ENCODE results near the gene KDM1B.

KDM1B gene

DNA sequence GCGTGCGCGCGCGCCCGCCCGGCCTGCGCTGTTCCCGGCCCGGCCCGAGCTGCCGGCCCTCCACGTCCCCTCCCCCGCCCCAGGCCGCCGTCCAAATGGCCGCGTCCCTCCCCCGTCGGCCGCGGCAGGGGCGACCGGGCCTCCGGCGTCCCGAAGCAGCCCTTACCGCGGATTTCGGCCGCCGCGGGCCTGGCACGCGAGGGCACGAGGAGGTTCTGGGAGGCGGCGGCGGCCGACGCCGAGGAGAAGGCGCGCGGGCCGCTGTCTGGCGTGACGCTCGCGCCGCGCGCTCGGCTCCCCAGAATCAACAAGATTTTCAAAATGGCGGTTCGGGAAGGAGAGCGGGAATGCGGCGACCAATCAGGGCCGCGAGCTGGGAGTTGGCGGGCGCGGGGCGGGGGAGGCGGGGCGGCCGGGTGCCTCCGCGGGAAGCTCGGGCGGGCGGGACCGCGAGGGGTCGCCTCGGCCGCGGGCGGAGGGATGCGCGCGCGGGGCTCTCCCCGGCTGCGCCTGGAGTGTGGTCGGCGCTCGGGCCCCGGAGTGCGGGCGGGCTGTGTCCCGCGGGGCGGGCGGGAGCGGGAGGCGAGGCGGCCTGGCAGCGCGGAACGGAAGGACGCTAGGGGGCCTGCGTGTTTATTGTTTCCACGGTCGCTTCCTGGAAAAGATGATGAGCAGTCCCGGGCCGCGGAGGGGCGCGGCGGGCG is 109.1 kb downstream of the KDM1B start, which contains the start of gene DEK (continued):
- TF ChIP-seq KLF1 (tag by site-specific recombination; IDR thresholded peaks at IDR 0.05) = no peak; the same call in 1 of the 2 replicates
- TF ChIP-seq, protein P1, sequence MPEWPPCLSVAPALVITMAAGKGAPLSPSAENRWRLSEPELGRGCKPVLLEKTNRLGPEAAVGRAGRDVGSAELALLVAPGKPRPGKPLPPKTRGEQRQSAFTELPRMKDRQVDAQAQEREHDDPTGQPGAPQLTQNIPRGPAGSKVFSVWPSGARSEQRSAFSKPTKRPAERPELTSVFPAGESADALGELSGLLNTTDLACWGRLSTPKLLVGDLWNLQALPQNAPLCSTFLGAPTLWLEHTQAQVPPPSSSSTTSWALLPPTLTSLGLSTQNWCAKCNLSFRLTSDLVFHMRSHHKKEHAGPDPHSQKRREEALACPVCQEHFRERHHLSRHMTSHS (tag by site-specific recombination; IDR thresholded peaks at IDR 0.05) = no peak
- TF ChIP-seq ZNF394 (tag by site-specific recombination; IDR thresholded peaks at IDR 0.05; ENCODE audit: borderline replicate concordance) = no peak
- no peak for TF ChIP-seq ZNF624 (tag by site-specific recombination; IDR thresholded peaks at IDR 0.05)
- TF ChIP-seq, protein P2, sequence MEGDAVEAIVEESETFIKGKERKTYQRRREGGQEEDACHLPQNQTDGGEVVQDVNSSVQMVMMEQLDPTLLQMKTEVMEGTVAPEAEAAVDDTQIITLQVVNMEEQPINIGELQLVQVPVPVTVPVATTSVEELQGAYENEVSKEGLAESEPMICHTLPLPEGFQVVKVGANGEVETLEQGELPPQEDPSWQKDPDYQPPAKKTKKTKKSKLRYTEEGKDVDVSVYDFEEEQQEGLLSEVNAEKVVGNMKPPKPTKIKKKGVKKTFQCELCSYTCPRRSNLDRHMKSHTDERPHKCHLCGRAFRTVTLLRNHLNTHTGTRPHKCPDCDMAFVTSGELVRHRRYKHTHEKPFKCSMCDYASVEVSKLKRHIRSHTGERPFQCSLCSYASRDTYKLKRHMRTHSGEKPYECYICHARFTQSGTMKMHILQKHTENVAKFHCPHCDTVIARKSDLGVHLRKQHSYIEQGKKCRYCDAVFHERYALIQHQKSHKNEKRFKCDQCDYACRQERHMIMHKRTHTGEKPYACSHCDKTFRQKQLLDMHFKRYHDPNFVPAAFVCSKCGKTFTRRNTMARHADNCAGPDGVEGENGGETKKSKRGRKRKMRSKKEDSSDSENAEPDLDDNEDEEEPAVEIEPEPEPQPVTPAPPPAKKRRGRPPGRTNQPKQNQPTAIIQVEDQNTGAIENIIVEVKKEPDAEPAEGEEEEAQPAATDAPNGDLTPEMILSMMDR (tag by site-specific recombination; IDR thresholded peaks at IDR 0.05) = peak; percentile 82
- TF ChIP-seq, protein P3, sequence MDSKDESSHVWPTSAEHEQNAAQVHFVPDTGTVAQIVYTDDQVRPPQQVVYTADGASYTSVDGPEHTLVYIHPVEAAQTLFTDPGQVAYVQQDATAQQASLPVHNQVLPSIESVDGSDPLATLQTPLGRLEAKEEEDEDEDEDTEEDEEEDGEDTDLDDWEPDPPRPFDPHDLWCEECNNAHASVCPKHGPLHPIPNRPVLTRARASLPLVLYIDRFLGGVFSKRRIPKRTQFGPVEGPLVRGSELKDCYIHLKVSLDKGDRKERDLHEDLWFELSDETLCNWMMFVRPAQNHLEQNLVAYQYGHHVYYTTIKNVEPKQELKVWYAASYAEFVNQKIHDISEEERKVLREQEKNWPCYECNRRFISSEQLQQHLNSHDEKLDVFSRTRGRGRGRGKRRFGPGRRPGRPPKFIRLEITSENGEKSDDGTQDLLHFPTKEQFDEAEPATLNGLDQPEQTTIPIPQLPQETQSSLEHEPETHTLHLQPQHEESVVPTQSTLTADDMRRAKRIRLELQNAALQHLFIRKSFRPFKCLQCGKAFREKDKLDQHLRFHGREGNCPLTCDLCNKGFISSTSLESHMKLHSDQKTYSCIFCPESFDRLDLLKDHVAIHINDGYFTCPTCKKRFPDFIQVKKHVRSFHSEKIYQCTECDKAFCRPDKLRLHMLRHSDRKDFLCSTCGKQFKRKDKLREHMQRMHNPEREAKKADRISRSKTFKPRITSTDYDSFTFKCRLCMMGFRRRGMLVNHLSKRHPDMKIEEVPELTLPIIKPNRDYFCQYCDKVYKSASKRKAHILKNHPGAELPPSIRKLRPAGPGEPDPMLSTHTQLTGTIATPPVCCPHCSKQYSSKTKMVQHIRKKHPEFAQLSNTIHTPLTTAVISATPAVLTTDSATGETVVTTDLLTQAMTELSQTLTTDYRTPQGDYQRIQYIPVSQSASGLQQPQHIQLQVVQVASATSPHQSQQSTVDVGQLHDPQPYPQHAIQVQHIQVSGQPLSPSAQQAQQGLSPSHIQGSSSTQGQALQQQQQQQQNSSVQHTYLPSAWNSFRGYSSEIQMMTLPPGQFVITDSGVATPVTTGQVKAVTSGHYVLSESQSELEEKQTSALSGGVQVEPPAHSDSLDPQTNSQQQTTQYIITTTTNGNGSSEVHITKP (tag by site-specific recombination; IDR thresholded peaks at IDR 0.05) = no peak
- TF ChIP-seq, protein P4, sequence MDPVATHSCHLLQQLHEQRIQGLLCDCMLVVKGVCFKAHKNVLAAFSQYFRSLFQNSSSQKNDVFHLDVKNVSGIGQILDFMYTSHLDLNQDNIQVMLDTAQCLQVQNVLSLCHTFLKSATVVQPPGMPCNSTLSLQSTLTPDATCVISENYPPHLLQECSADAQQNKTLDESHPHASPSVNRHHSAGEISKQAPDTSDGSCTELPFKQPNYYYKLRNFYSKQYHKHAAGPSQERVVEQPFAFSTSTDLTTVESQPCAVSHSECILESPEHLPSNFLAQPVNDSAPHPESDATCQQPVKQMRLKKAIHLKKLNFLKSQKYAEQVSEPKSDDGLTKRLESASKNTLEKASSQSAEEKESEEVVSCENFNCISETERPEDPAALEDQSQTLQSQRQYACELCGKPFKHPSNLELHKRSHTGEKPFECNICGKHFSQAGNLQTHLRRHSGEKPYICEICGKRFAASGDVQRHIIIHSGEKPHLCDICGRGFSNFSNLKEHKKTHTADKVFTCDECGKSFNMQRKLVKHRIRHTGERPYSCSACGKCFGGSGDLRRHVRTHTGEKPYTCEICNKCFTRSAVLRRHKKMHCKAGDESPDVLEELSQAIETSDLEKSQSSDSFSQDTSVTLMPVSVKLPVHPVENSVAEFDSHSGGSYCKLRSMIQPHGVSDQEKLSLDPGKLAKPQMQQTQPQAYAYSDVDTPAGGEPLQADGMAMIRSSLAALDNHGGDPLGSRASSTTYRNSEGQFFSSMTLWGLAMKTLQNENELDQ (tag by site-specific recombination; IDR thresholded peaks at IDR 0.05; ENCODE audit: low read depth) = no peak
- TF ChIP-seq ZNF132 (tag by site-specific recombination; IDR thresholded peaks at IDR 0.05; ENCODE audit: borderline replicate concordance) = no peak
- no peak for TF ChIP-seq GLI4 (tag by site-specific recombination; IDR thresholded peaks at IDR 0.05)
- TF ChIP-seq, protein P5, sequence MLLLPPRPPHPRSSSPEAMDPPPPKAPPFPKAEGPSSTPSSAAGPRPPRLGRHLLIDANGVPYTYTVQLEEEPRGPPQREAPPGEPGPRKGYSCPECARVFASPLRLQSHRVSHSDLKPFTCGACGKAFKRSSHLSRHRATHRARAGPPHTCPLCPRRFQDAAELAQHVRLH (tag by site-specific recombination; IDR thresholded peaks at IDR 0.05) = no peak
- no peak for TF ChIP-seq ZNF416 (tag by site-specific recombination; IDR thresholded peaks at IDR 0.05)
- TF ChIP-seq ZBTB7A (tag by site-specific recombination; IDR thresholded peaks at IDR 0.05; ENCODE audit: low read depth) = no peak
- no peak for TF ChIP-seq ZNF175 (tag by site-specific recombination; IDR thresholded peaks at IDR 0.05)
- no peak for TF ChIP-seq ZBTB21 (tag by site-specific recombination; IDR thresholded peaks at IDR 0.05)
- TF ChIP-seq, protein P6, sequence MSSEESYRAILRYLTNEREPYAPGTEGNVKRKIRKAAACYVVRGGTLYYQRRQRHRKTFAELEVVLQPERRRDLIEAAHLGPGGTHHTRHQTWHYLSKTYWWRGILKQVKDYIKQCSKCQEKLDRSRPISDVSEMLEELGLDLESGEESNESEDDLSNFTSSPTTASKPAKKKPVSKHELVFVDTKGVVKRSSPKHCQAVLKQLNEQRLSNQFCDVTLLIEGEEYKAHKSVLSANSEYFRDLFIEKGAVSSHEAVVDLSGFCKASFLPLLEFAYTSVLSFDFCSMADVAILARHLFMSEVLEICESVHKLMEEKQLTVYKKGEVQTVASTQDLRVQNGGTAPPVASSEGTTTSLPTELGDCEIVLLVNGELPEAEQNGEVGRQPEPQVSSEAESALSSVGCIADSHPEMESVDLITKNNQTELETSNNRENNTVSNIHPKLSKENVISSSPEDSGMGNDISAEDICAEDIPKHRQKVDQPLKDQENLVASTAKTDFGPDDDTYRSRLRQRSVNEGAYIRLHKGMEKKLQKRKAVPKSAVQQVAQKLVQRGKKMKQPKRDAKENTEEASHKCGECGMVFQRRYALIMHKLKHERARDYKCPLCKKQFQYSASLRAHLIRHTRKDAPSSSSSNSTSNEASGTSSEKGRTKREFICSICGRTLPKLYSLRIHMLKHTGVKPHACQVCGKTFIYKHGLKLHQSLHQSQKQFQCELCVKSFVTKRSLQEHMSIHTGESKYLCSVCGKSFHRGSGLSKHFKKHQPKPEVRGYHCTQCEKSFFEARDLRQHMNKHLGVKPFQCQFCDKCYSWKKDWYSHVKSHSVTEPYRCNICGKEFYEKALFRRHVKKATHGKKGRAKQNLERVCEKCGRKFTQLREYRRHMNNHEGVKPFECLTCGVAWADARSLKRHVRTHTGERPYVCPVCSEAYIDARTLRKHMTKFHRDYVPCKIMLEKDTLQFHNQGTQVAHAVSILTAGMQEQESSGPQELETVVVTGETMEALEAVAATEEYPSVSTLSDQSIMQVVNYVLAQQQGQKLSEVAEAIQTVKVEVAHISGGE (tag by site-specific recombination; conservative IDR thresholded peaks at IDR 0.05; ENCODE audit: low read depth) = no peak
- no peak for TF ChIP-seq ZNF221 (tag by site-specific recombination; IDR thresholded peaks at IDR 0.05; ENCODE audit: borderline replicate concordance)
- TF ChIP-seq, protein P7, sequence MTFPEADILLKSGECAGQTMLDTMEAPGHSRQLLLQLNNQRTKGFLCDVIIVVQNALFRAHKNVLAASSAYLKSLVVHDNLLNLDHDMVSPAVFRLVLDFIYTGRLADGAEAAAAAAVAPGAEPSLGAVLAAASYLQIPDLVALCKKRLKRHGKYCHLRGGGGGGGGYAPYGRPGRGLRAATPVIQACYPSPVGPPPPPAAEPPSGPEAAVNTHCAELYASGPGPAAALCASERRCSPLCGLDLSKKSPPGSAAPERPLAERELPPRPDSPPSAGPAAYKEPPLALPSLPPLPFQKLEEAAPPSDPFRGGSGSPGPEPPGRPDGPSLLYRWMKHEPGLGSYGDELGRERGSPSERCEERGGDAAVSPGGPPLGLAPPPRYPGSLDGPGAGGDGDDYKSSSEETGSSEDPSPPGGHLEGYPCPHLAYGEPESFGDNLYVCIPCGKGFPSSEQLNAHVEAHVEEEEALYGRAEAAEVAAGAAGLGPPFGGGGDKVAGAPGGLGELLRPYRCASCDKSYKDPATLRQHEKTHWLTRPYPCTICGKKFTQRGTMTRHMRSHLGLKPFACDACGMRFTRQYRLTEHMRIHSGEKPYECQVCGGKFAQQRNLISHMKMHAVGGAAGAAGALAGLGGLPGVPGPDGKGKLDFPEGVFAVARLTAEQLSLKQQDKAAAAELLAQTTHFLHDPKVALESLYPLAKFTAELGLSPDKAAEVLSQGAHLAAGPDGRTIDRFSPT (tag by site-specific recombination; IDR thresholded peaks at IDR 0.05) = no peak
- TF ChIP-seq MEIS1 (CRISPR knock-in tag; IDR thresholded peaks at IDR 0.05; ENCODE audit: borderline replicate concordance) = no peak
- 0 out of 2 replicates have a peak, but pooled peaks have one; percentile 32 for TF ChIP-seq WT1 (tag by site-specific recombination; IDR thresholded peaks at IDR 0.05)
- no peak for TF ChIP-seq ZNF830 (tag by site-specific recombination; IDR thresholded peaks at IDR 0.05; ENCODE audit: low read depth)
- TF ChIP-seq BCL11A (tag by site-specific recombination; IDR thresholded peaks at IDR 0.05; ENCODE audit: low read depth) = no peak
- TF ChIP-seq, protein P8, sequence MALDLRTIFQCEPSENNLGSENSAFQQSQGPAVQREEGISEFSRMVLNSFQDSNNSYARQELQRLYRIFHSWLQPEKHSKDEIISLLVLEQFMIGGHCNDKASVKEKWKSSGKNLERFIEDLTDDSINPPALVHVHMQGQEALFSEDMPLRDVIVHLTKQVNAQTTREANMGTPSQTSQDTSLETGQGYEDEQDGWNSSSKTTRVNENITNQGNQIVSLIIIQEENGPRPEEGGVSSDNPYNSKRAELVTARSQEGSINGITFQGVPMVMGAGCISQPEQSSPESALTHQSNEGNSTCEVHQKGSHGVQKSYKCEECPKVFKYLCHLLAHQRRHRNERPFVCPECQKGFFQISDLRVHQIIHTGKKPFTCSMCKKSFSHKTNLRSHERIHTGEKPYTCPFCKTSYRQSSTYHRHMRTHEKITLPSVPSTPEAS (tag by site-specific recombination; IDR thresholded peaks at IDR 0.05) = no peak
- no peak for TF ChIP-seq ZNF37A (tag by site-specific recombination; IDR thresholded peaks at IDR 0.05)
